Suprapubic skin (tissue), 4 donors: ENCODE data around the gene TANGO6.

Experiments
- EP300 ChIP-seq: sonication (generic); formaldehyde crosslinking; IDR thresholded peaks from one replicate; pipeline ENCODE4 v1.6.1; 2017; ENCODE audit warnings: antibody characterized with exemption
- POLR2AphosphoS5 ChIP-seq, 3 donors: sonication (generic); formaldehyde crosslinking; IDR thresholded peaks; one replicate each; pipeline ENCODE4 v1.6.1; 2017; ENCODE audit warnings: antibody characterized with exemption in 3 of 3
- TF ChIP-seq, protein P1 (sequence below), 2 donors: fragments of 200-600 bp in 1 of 2; fragments of 450-650 bp in 1 of 2; sonication (generic) in 1 of 2; IDR thresholded peaks; one replicate each; pipeline ENCODE4 v1.5.1; 2016 to 2019; ENCODE audit warnings: antibody characterized with exemption in 2 of 2, mild to moderate bottlenecking in 1 of 2, moderate library complexity in 1 of 2

DNA sequence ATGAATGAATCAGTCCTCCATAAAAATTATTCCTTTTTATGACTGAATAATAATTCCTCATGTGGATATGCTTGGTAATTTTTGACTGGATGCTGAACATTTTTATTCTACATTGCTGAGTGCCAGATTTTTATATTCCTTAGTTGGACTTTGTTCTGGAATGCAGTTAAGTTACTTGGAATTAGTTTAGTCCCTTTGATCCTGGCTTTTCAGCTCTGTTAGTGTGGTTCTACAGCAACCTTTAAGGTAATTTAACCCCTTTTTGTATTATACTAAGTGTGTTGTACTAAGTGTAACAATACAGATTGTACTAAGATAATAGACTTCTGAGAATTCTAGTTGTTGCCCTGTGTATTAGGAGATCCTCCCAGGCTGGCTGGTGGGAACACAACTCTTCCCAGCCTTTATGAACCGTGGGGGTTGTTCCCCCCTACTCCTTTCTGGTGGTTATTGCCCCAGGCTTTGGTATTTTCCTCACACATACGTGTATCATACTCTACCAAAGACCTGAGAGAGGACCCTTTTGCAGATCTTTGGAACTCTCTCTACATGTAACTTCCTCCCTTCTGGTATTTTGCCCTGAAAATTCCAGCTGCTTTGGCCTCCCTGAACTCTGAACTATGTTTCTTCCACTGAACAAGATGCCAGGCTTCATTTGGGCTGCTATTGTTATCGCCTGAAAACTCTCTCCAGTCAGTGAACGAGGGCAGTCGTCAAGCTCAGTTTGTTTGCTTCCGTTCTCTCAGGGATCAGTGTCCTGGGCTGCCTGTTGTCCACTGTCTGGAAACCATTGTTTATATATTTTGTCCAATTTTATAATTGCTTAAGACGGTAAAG, 30.5 kb downstream of the TANGO6 start:
- TF ChIP-seq, protein P1, sequence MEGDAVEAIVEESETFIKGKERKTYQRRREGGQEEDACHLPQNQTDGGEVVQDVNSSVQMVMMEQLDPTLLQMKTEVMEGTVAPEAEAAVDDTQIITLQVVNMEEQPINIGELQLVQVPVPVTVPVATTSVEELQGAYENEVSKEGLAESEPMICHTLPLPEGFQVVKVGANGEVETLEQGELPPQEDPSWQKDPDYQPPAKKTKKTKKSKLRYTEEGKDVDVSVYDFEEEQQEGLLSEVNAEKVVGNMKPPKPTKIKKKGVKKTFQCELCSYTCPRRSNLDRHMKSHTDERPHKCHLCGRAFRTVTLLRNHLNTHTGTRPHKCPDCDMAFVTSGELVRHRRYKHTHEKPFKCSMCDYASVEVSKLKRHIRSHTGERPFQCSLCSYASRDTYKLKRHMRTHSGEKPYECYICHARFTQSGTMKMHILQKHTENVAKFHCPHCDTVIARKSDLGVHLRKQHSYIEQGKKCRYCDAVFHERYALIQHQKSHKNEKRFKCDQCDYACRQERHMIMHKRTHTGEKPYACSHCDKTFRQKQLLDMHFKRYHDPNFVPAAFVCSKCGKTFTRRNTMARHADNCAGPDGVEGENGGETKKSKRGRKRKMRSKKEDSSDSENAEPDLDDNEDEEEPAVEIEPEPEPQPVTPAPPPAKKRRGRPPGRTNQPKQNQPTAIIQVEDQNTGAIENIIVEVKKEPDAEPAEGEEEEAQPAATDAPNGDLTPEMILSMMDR (IDR thresholded peaks at IDR 0.05), result no peak
- TF ChIP-seq EP300 (no peak), POLR2AphosphoS5 (IDR thresholded peaks at IDR 0.05) (no peak)
